UCSD-AML1 (cell line): Measurements from ENCODE around the gene NR2C2.

ENCODE experiments used
- DNase-seq: peaks from one replicate; lab custom pipeline; 2025; ENCODE audit not compliant: unreplicated experiment; lab: John Stamatoyannopoulos, UW

Gene NR2C2

GRCh38 chr3:15060029-15060428, 112.6 kb downstream of the NR2C2 start:
- no peak for DNase-seq

GRCh38 chr3:15063238-15063637, 115.9 kb downstream of the NR2C2 start:
- DNase-seq, result no peak

- no peak for DNase-seq
Observed at GRCh38 chr3:15063656-15064286, 116.4 kb downstream of the NR2C2 start.

GRCh38 chr3:15064299-15064834, 117.0 kb downstream of the NR2C2 start:
- peak; percentile 56 for DNase-seq

- peak; percentile 90 for DNase-seq
Observed at GRCh38 chr3:15064835-15065549, 117.6 kb downstream of the NR2C2 start, which contains the start of gene MRPS25. MRPS25 (minus strand) TSS chr3:15065315; CDS start chr3:15065194, 121 bp downstream.

- no peak for DNase-seq
Observed at GRCh38 chr3:15065550-15066007, 118.2 kb downstream of the NR2C2 start.

- no peak for DNase-seq
Observed at GRCh38 chr3:15066467-15066866, 119.1 kb downstream of the NR2C2 start.

GRCh38 chr3:15069441-15069840, 122.1 kb downstream of the NR2C2 start:
- DNase-seq, result no peak

GRCh38 chr3:15071699-15072098, 124.3 kb downstream of the NR2C2 start:
- DNase-seq, result no peak

GRCh38 chr3:15074500-15074899, 127.1 kb downstream of the NR2C2 start:
- no peak for DNase-seq

GRCh38 chr3:15079091-15079490, 131.7 kb downstream of the NR2C2 start:
- no peak for DNase-seq

GRCh38 chr3:15081960-15082664, 134.7 kb downstream of the NR2C2 start:
- no peak for DNase-seq

GRCh38 chr3:15083252-15083651, 135.9 kb downstream of the NR2C2 start:
- no peak for DNase-seq

GRCh38 chr3:15086263-15086662, 138.9 kb downstream of the NR2C2 start:
- no peak for DNase-seq

GRCh38 chr3:15086699-15087098, 139.3 kb downstream of the NR2C2 start:
- no peak for DNase-seq

GRCh38 chr3:15089201-15089600, 141.8 kb downstream of the NR2C2 start:
- no peak for DNase-seq

- DNase-seq, result no peak
Observed at GRCh38 chr3:15091575-15091974, 144.2 kb downstream of the NR2C2 start.

GRCh38 chr3:15092686-15093085, 145.3 kb downstream of the NR2C2 start:
- DNase-seq, result no peak

- no peak for DNase-seq
Observed at GRCh38 chr3:15094187-15094875, 146.9 kb downstream of the NR2C2 start.

GRCh38 chr3:15096046-15096445, 148.7 kb downstream of the NR2C2 start:
- peak; percentile 36 for DNase-seq

GRCh38 chr3:15097891-15098290, 150.5 kb downstream of the NR2C2 start:
- peak; percentile 62 for DNase-seq
